A549 (cell line): Measurements from ENCODE around the gene TYRO3. TPM values are rescaled to one million over a fixed set of nuclear protein-coding genes. Genes with fewer than 3 reads are reported as not detected.

Source experiments
- ATAC-seq, 2 experiments: fragments of 200-7000 bp in 1 of 2; fragments of >200 bp in 1 of 2; cut with Nextera tagmentation in 1 of 2; cut with Tn5 transposase in 1 of 2; 3 replicates each; pipeline versions ENCODE4 v1.8.0 to v1.9.1; 2018 to 2020; ENCODE audit warnings: mild to moderate bottlenecking in 1 of 2, moderate library complexity in 1 of 2
- CTCF ChIA-PET: fragments of 300-600 bp; sonication (Branson Sonifier 250); formaldehyde crosslinking; extraction: SDS; loops from one replicate; lab custom pipeline; 2021; ENCODE audit warnings: antibody characterized with exemption, inconsistent platforms; lab: Yijun Ruan, JAX
- POLR2A ChIA-PET: fragments of 350-600 bp; formaldehyde crosslinking; extraction: SDS; loops from one replicate; lab custom pipeline; 2021; ENCODE audit warnings: antibody characterized with exemption, inconsistent platforms; lab: Yijun Ruan, JAX
- DNase-seq, 2 experiments: peaks; one replicate each; pipeline versions ENCODE4 v3.0.0 to v3.0.0-alpha.2; 2011 to 2016; ENCODE audit warnings: low read depth in 1 of 2, low spot score in 1 of 2
- FAIRE-seq: peaks from 2 replicates; lab custom pipeline; 2011; peaks lifted over from hg19 to GRCh38; lab: Jason Lieb, UNC
- H3K27ac ChIP-seq, 2 experiments: fragments of >200 bp; sonication (Bioruptor Twin); formaldehyde crosslinking; 3 replicates each; pipeline ENCODE4 v1.5.1; 2016 to 2017
- H3K4me1 ChIP-seq: fragments of >200 bp; sonication (Bioruptor Twin); formaldehyde crosslinking; 3 replicates; pipeline ENCODE4 v1.6.1; 2016
- H3K4me2 ChIP-seq: fragments of >200 bp; sonication (Bioruptor Twin); formaldehyde crosslinking; 3 replicates; pipeline ENCODE4 v1.6.1; 2016
- H3K4me3 ChIP-seq: fragments of >200 bp; sonication (Bioruptor Twin); formaldehyde crosslinking; 3 replicates; pipeline ENCODE4 v1.5.1; 2016
- H3K9me3 ChIP-seq: fragments of >200 bp; sonication (Bioruptor Twin); formaldehyde crosslinking; 3 replicates; pipeline ENCODE4 v1.6.1; 2016
- CBX2 ChIP-seq: fragments of 200-600 bp; sonication (generic); IDR thresholded peaks from 2 replicates; pipeline ENCODE4 v1.6.1; 2016; ENCODE audit warnings: low read depth, mild to moderate bottlenecking, borderline replicate concordance
- CHD2 ChIP-seq: fragments of 150-350 bp; IDR thresholded peaks from 2 replicates; pipeline ENCODE4 v1.6.1; 2014; ENCODE audit warnings: low read length; ENCODE audit not compliant: partially characterized antibody
- CHD4 ChIP-seq: fragments of 200-600 bp; sonication (generic); IDR thresholded peaks from 2 replicates; pipeline ENCODE4 v1.6.1; 2016; ENCODE audit warnings: antibody characterized with exemption, mild to moderate bottlenecking, borderline replicate concordance
- EHF ChIP-seq: fragments of 250-450 bp; sonication (Bioruptor Pico); IDR thresholded peaks from 2 replicates; pipeline ENCODE4 v1.5.0; 2020; ENCODE audit warnings: mild to moderate bottlenecking
- EP300 ChIP-seq, 2 experiments: fragments of >200 bp; sonication (Bioruptor Twin); formaldehyde crosslinking; IDR thresholded peaks; 2 replicates in 1 of 2; 3 replicates in 1 of 2; pipeline ENCODE4 v1.6.1; 2016 to 2017
- ESRRA ChIP-seq: fragments of 150-350 bp; IDR thresholded peaks from 2 replicates; pipeline ENCODE4 v1.6.1; 2014; ENCODE audit warnings: mild to moderate bottlenecking, low read length, borderline replicate concordance
- FOSB ChIP-seq: fragments of 250-450 bp; sonication (Bioruptor Pico); IDR thresholded peaks from 2 replicates; pipeline ENCODE4 v1.5.0; 2020; ENCODE audit warnings: mild to moderate bottlenecking, moderate library complexity
- FOSL2 ChIP-seq, 2 experiments: fragments of 450-650 bp in 1 of 2; fragments of >200 bp in 1 of 2; sonication (Bioruptor Twin) in 1 of 2; formaldehyde crosslinking; IDR thresholded peaks; 2 replicates each; pipeline versions ENCODE4 v1.5.0 to v1.6.1; 2016 to 2020; ENCODE audit warnings: mild to moderate bottlenecking in 1 of 2, moderate library complexity in 1 of 2
- GATA3 ChIP-seq: IDR thresholded peaks from 2 replicates; pipeline ENCODE4 v1.6.1; 2012; ENCODE audit warnings: borderline replicate concordance
- HDAC2 ChIP-seq: fragments of 200-600 bp; sonication (generic); IDR thresholded peaks from 2 replicates; pipeline ENCODE4 v1.6.1; 2016
- HEYL ChIP-seq: fragments of 250-450 bp; sonication (Bioruptor Pico); IDR thresholded peaks from 2 replicates; pipeline ENCODE4 v1.8.0; 2021; ENCODE audit warnings: mild to moderate bottlenecking, moderate library complexity
- HOXB5 ChIP-seq: fragments of 250-450 bp; sonication (Bioruptor Pico); IDR thresholded peaks from 2 replicates; pipeline ENCODE4 v1.5.0; 2020; ENCODE audit warnings: mild to moderate bottlenecking, moderate library complexity
- JUN ChIP-seq, 2 experiments: fragments of >200 bp; sonication (Bioruptor Twin); formaldehyde crosslinking; IDR thresholded peaks; 2 replicates in 1 of 2; 3 replicates in 1 of 2; pipeline ENCODE4 v1.6.1; 2016 to 2017
- JUNB ChIP-seq: fragments of >200 bp; sonication (Bioruptor Twin); formaldehyde crosslinking; IDR thresholded peaks from 2 replicates; pipeline ENCODE4 v1.6.1; 2016
- KDM1A ChIP-seq: fragments of 200-600 bp; sonication (generic); IDR thresholded peaks from 2 replicates; pipeline ENCODE4 v1.6.1; 2016; ENCODE audit warnings: low read depth, mild to moderate bottlenecking
- KDM5A ChIP-seq: fragments of 200-600 bp; sonication (generic); IDR thresholded peaks from 2 replicates; pipeline ENCODE4 v1.6.1; 2016; ENCODE audit warnings: antibody characterized with exemption, mild to moderate bottlenecking
- MAZ ChIP-seq: fragments of 150-350 bp; IDR thresholded peaks from 2 replicates; pipeline ENCODE4 v1.6.1; 2014; ENCODE audit warnings: antibody characterized with exemption, low read depth, low read length, borderline replicate concordance
- MYC ChIP-seq: IDR thresholded peaks from 2 replicates; pipeline ENCODE4 v1.6.1; 2012; ENCODE audit warnings: mild to moderate bottlenecking, inconsistent platforms, low read length, improper control_type of control experiment, borderline replicate concordance
- POLR2A ChIP-seq: IDR thresholded peaks from 2 replicates; pipeline ENCODE4 v1.6.1; 2012; ENCODE audit warnings: mild to moderate bottlenecking, low read length
- POLR2AphosphoS2 ChIP-seq: conservative IDR thresholded peaks from 2 replicates; pipeline ENCODE4 v1.6.1; 2012; ENCODE audit warnings: low read length, improper control_type of control experiment, inconsistent platforms
- RAD21 ChIP-seq, 2 experiments: fragments of >200 bp in 1 of 2; sonication (Bioruptor Twin) in 1 of 2; formaldehyde crosslinking in 1 of 2; IDR thresholded peaks in 1 of 2; conservative IDR thresholded peaks in 1 of 2; 2 replicates in 1 of 2; 3 replicates in 1 of 2; pipeline ENCODE4 v1.6.1; 2012 to 2018; ENCODE audit warnings: inconsistent platforms in 1 of 2
- RARB ChIP-seq: fragments of 250-450 bp; sonication (Bioruptor Pico); IDR thresholded peaks from 2 replicates; pipeline ENCODE4 v1.8.0; 2021; ENCODE audit warnings: mild to moderate bottlenecking, moderate library complexity
- RCOR1 ChIP-seq: fragments of 150-350 bp; IDR thresholded peaks from 2 replicates; pipeline ENCODE4 v1.6.1; 2014; ENCODE audit warnings: antibody characterized with exemption, low read length, low read depth
- RFX5 ChIP-seq: fragments of 450-650 bp; IDR thresholded peaks from 2 replicates; pipeline ENCODE4 v1.7.1; 2014; ENCODE audit warnings: antibody characterized with exemption, mild to moderate bottlenecking, moderate library complexity
- RNF2 ChIP-seq: fragments of 200-600 bp; sonication (generic); IDR thresholded peaks from 2 replicates; pipeline ENCODE4 v1.6.1; 2016; ENCODE audit warnings: low read depth, mild to moderate bottlenecking, antibody characterized with exemption, moderate library complexity, borderline replicate concordance
- TFCP2L1 ChIP-seq: fragments of 250-450 bp; sonication (Bioruptor Pico); IDR thresholded peaks from 2 replicates; pipeline ENCODE4 v1.5.0; 2021; ENCODE audit warnings: mild to moderate bottlenecking
- TP53 ChIP-seq: fragments of 250-450 bp; sonication (Bioruptor Pico); IDR thresholded peaks from 2 replicates; pipeline ENCODE4 v1.5.0; 2021; ENCODE audit warnings: mild to moderate bottlenecking, moderate library complexity
- ZC3H11A ChIP-seq: fragments of 450-650 bp; IDR thresholded peaks from 2 replicates; pipeline ENCODE4 v1.6.1; 2014; ENCODE audit warnings: antibody characterized with exemption, mild to moderate bottlenecking
- WGBS: methylation state at CpG from one replicate; pipeline ENCODE4 v1.1.6; 2017; ENCODE audit errors: missing lambda C conversion rate; 5-methylcytosine and 5-hydroxymethylcytosine counted together
- polyA plus RNA-seq, 4 experiments: library from polyadenylated mRNA; depleted of rRNA in 3 of 4; stranded (reverse); fragments of >200 nt; fragmentation: RNase III in 1 of 4; extraction: RNeasy Plus Mini Kit Qiagen cat#74134 plus additional on column Dnase treatment in 1 of 4; gene quantifications; 2 replicates in 3 of 4; 3 replicates in 1 of 4; pipeline ENCODE4 v1.2.3, GENCODE V29; 2011 to 2017
- TF ChIP-seq, protein P1 (sequence below): IDR thresholded peaks from 2 replicates; pipeline ENCODE4 v1.6.1; 2012
- TF ChIP-seq, protein P2 (sequence below): fragments of >200 bp; sonication (Bioruptor Twin); formaldehyde crosslinking; IDR thresholded peaks from 3 replicates; pipeline ENCODE4 v1.5.1; 2016
- TF ChIP-seq, protein P3 (sequence below): fragments of >200 bp; sonication (Bioruptor Twin); formaldehyde crosslinking; IDR thresholded peaks from 2 replicates; pipeline ENCODE4 v1.6.1; 2016

TYRO3 gene
- polyA plus RNA-seq, 2 of the 4 experiments (the other 2 are of a cell fraction) = 7.6 to 8.1 TPM

DNA sequence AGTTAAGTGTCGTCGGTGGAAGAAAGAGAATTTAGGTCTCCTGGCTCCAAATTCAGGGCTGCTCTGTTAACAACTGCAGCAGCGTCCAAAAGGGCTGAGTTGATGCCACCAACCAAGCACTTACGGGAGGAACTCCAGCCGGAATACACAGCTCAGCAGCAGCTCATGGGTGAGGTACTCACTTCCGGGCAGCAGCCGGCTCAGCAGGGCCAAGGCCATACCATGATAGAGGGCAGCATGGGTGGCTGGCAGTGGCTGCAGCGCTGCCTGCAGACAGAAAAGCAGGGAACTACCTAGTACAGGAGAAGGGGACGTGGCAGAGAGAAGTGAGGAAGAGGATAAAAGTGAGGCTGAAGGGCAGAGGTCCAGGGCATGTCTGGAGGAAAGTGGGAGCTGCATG is 37.4 kb upstream of the TYRO3 start:
- no peak for ATAC-seq
- ChIA-PET CTCF (interaction anchor here (0.6 kb wide), 1 partner anchor 16 kb away, joined by 3 read pairs; no protein-coding TSS in a partner anchor), POLR2A (interaction anchor here (1.7 kb wide), 1 partner anchor 23 kb away, joined by 9 read pairs; the partner anchor contains the start of gene RPAP1)
- H3K27ac ChIP-seq = no peak overlapping the region
- no peak for TF ChIP-seq TP53 (CRISPR knock-in tag)
- TF ChIP-seq, protein P1, sequence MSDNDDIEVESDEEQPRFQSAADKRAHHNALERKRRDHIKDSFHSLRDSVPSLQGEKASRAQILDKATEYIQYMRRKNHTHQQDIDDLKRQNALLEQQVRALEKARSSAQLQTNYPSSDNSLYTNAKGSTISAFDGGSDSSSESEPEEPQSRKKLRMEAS = no peak
- TF ChIP-seq RNF2 = no peak
- no peak for TF ChIP-seq FOSL2 (IDR thresholded peaks at IDR 0.05)
- no peak for TF ChIP-seq FOSL2 (CRISPR knock-in tag; IDR thresholded peaks at IDR 0.05)
- no peak for TF ChIP-seq CBX2
- no peak for TF ChIP-seq RCOR1
- TF ChIP-seq JUN (IDR thresholded peaks at IDR 0.05) = no peak
- no peak for TF ChIP-seq KDM5A
- no peak for TF ChIP-seq POLR2A
- no peak for TF ChIP-seq KDM1A
- TF ChIP-seq CHD4 = no peak
- TF ChIP-seq MAZ = no peak
- TF ChIP-seq, protein P2, sequence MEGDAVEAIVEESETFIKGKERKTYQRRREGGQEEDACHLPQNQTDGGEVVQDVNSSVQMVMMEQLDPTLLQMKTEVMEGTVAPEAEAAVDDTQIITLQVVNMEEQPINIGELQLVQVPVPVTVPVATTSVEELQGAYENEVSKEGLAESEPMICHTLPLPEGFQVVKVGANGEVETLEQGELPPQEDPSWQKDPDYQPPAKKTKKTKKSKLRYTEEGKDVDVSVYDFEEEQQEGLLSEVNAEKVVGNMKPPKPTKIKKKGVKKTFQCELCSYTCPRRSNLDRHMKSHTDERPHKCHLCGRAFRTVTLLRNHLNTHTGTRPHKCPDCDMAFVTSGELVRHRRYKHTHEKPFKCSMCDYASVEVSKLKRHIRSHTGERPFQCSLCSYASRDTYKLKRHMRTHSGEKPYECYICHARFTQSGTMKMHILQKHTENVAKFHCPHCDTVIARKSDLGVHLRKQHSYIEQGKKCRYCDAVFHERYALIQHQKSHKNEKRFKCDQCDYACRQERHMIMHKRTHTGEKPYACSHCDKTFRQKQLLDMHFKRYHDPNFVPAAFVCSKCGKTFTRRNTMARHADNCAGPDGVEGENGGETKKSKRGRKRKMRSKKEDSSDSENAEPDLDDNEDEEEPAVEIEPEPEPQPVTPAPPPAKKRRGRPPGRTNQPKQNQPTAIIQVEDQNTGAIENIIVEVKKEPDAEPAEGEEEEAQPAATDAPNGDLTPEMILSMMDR = no peak
- TF ChIP-seq EHF (CRISPR knock-in tag) = no peak
- no peak for TF ChIP-seq GATA3
- no peak for TF ChIP-seq HDAC2
- TF ChIP-seq POLR2AphosphoS2 = no peak
- no peak for TF ChIP-seq CHD2
- no peak for TF ChIP-seq MYC
- no peak for TF ChIP-seq ESRRA
- H3K4me1 ChIP-seq = no peaks in the 10 kb centered on the region
- no peak overlapping the region for H3K4me2 ChIP-seq
- no peak for DNase-seq
- 84% methylated on average over 7 of the region's 9 CpGs for WGBS
- no peak overlapping the region for H3K4me3 ChIP-seq
- H3K9me3 ChIP-seq = no peaks in the 10 kb centered on the region
- FAIRE-seq = no peak

DNA sequence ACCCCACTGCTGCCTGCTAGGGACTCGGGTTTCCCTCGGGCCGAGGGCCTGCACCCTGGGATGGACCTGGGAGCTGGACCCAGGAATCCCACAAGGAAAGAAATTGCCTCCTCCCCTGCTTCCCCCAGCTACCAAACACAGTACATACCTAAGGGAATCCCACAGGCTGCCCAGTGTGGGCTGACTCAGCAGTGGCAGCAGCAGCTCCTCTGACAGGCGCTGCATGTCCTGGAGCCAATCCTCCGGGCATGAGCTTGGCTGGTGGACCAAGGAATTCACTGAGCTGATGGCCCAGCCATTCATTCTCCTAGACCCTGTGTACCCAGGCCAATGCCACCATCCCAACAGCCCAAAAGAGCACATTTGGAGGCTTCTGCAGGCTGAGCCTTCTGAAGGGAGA is 35.9 kb upstream of the TYRO3 start:
- no peak for TF ChIP-seq HEYL (CRISPR knock-in tag)
- TF ChIP-seq HOXB5 (CRISPR knock-in tag) = no peak
- TF ChIP-seq ZC3H11A = no peak
- TF ChIP-seq POLR2AphosphoS2 = no peak
- TF ChIP-seq, protein P3, sequence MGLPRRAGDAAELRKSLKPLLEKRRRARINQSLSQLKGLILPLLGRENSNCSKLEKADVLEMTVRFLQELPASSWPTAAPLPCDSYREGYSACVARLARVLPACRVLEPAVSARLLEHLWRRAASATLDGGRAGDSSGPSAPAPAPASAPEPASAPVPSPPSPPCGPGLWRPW = no peak
- no peak for TF ChIP-seq FOSB
- TF ChIP-seq RFX5 = no peak
- no peak for TF ChIP-seq TFCP2L1
- no peak for TF ChIP-seq JUNB
- TF ChIP-seq RARB = no peak
- TF ChIP-seq EP300 (IDR thresholded peaks at IDR 0.05) = no peak
- TF ChIP-seq RAD21 (conservative IDR thresholded peaks at IDR 0.05 in 1 of 2, IDR thresholded peaks at IDR 0.05 in 1 of 2) = no peak
- TF ChIP-seq, all 56 proteins: peak for 0
- no peaks in the 10 kb centered on the region for H3K4me1 ChIP-seq
- H3K9me3 ChIP-seq = no peaks in the 10 kb centered on the region
- H3K27ac ChIP-seq = no peak overlapping the region
- ChIA-PET POLR2A (no interaction called here), CTCF (interaction anchor here (0.6 to 1.3 kb wide), 2 partner anchors 21 to 57 kb away, joined by 4 to 5 read pairs; partner anchors contain the start of gene RPAP1)
- FAIRE-seq = no peak
- ATAC-seq = peak in 1 of 2 experiments; percentile 29; a peak in 1 of 6 replicates
- H3K4me3 ChIP-seq = no peak overlapping the region
- no peak overlapping the region for H3K4me2 ChIP-seq
- WGBS = 90% methylated on average over 2 of the region's 5 CpGs
- no peak for DNase-seq
